Subcutaneous adipose tissue (tissue), 4 donors: Measurements from ENCODE around the gene NAP1L4. TPM values are rescaled to one million over a fixed set of nuclear protein-coding genes. Genes with fewer than 3 reads are reported as not detected.

Source experiments
- total RNA-seq, 4 donors: library from RNA; depleted of rRNA; stranded (reverse); fragments of >200 nt; gene quantifications; one replicate each; pipeline ENCODE4 v1.1.0, GENCODE V29; 2016
- TF ChIP-seq, protein P1 (sequence below): fragments of 450-650 bp; IDR thresholded peaks from one replicate; pipeline ENCODE4 v1.5.1; 2016; ENCODE audit warnings: low read depth, mild to moderate bottlenecking, control low read depth, antibody characterized with exemption, moderate library complexity

NAP1L4 gene
- total RNA-seq, 4 donors from 2014 or later = 92.3 to 108 (median 94.9) TPM

DNA sequence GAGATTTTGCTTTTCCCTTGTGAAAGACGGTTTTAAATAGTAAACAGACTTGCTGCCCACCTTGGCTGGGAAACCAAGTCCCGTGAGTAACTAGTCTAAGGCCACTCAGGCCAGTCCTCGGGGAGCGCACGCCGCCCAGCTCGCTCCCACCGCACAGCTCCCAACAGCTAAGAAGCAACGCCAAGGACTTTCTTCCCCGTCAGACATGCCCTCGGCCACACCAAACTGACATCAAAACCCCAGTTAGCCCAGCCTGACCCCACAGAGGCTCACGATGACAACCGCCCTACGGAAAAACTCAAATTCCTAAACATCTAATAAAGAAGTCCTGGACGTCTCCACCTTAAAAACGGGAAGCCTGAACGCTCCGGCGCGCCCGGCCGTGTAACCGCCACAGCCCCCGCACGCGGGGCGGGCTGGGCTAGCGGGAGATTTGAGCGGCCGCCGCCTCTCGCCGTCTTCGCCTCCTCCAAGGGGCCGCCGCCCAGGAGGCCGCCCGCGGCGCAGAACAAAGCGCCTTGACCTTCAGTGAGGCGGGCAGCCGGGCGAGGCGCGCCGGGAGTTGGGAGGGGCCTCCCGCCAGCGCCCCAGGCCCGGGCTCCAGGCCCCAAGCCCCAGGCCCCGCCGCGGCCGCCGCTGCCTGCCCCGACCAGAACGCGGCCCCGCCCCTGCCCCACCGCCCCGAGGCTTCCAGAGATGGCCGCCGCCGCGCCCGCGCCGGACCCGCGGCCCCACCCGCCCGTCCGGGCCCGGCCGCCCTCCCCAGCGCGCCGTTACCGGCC is 486 bp downstream of the NAP1L4 start:
- TF ChIP-seq, protein P1, sequence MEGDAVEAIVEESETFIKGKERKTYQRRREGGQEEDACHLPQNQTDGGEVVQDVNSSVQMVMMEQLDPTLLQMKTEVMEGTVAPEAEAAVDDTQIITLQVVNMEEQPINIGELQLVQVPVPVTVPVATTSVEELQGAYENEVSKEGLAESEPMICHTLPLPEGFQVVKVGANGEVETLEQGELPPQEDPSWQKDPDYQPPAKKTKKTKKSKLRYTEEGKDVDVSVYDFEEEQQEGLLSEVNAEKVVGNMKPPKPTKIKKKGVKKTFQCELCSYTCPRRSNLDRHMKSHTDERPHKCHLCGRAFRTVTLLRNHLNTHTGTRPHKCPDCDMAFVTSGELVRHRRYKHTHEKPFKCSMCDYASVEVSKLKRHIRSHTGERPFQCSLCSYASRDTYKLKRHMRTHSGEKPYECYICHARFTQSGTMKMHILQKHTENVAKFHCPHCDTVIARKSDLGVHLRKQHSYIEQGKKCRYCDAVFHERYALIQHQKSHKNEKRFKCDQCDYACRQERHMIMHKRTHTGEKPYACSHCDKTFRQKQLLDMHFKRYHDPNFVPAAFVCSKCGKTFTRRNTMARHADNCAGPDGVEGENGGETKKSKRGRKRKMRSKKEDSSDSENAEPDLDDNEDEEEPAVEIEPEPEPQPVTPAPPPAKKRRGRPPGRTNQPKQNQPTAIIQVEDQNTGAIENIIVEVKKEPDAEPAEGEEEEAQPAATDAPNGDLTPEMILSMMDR = no peak

DNA sequence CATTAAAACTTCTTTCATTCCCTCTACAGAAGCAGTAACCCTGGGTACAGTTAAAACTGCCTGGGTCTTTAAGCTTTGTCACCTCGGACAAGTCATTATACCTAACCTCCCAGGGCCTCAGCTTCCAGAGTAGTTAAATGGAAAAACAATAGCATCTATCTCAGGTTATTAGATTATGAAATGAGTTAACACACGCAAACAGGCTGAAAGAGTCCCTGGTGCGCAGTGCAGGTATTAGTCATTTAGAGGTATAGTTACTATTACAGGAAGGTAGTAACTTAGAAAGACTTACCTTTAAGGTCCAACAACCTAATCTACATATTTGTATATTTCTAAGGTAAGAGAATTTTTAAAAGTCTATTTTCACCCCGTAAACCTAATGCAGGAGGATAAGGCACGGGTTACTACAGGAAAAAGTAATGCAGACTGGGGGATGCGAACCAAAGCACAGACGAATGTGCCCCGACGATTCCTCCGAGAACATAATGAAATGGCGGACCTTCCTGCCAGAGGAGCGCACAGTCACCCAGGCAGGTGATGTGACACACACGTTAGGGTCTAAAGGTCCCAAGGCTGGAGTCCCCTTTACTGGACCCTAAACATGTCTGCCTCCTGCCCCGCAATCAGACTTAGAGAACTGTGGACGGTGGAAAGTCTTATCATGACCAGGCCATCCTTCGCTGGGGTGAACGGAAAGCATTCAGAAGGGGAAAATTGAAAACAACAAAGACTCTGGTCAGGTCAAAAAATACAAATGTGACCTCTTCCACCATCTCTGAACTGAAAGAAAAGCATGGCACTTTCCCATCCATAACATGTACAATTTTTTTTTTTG is 1.3 kb downstream of the NAP1L4 start:
- TF ChIP-seq, protein P1 = no peak

DNA sequence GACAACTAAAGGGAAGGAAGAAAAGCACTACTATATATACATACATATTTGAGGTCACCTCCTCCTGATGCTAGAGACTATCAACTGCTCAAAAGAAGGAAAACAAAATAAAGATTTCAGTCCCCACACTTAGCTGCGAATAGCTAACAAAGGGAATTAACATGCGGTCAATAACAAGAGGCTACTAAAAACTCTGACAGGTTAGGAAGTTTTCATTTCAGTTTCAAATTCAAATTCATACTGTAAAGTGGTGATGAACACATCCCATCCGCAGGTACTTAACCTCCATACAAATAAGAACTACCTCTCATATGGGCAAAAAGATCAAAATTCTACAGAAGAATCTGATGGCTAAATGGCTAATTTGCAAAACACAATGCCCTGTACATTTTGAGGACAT is 2.6 kb downstream of the NAP1L4 start:
- TF ChIP-seq, protein P1 = no peak

DNA sequence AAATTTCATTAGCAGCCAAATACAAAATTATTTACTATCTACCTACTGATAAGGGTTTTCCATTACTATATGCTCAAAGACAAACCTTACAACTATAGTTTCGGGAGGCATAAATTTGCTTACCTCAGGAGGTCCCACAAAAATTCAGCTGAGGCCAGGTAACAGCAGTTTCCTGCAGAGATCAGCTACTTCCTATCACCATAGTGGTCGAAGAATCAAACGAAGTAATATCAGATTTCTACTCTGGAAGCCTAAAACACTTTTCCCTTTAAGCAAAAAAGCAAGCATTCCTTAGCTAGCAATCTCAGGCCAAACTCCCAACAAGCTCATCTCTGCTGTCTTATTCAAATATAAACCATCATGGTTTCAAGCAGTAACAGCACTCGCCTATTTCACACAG is 3.1 kb downstream of the NAP1L4 start:
- TF ChIP-seq, protein P1 = no peak

DNA sequence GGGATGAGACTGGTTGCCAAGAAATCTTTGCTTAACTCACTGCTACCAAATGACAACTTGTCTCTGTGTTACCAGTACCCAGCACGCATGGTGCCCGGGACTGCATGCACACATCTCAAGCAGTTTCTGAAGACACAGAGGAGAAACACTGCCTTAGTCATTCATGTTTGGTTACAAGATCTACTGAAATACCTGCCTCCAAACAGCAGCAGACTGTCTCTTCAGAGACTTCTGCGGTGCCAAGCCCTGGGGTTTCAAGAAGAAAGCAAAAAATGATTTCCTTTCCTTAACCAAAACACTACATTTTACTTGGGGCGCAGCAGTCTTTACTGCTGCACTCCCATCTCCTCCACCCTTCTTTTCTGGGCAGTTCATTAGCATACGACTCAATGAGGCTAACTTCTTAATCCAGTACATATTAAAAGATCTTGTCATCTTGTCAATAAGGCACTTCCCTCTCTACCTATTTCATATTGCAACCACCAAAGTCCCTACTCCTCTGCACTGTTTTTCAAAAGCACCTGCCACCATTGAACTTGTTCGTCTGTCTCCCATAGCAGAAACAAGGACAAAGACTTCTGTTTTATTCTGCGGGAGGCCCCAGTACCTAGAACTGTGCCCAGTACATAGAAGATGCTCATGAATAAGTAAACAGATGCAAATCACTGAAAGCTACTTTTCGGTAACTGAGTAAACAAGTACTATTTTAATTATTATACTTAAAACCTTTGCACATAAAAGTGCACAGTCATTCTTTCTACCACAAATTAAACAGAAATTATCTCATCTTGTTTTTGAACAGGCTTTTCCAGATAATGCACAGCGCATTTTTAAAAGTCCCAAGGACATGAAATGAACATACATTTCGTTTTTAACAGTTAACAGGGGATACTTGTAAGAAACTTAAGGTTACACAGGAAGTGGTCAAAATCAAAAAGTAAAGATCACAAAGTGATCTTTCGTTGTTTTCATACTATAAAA is 4.0 kb downstream of the NAP1L4 start:
- TF ChIP-seq, protein P1 = no peak

DNA sequence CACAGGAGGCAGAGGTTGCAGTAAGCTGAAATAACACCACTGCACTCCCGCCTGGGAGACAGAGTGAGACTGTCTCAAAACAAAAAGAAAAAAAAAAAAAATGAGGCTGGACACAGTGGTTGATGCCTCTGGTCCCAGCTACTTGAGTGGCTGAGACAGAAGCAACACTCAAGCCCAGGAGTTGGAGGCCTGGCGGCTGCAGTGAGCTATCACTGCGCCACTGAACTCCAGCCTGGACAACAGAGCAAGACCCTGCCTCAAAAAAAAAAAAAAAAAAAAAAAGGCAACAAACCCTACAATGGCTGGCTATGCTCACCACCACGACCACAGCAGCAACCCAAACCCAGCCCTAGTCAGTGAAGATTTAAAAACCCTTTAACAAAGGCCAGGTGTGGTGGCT is 8.2 kb downstream of the NAP1L4 start:
- TF ChIP-seq, protein P1 = no peak
